Epithelial cell of esophagus (primary cell): ENCODE data around the gene RGL3.
"Not testable (repeated sequence)": the region's sequence is repeated elsewhere in the genome, so short reads cannot be mapped to it uniquely, and the experiment has no call there.

ENCODE experiments used
- DNase-seq: peaks from one replicate; pipeline ENCODE4 v3.0.0; 2010; ENCODE audit warnings: low read depth
- H3K4me3 ChIP-seq: 2 replicates; pipeline ENCODE4 v1.5.1; 2011; ENCODE audit warnings: mild to moderate bottlenecking, low read length, control low read depth
- TF ChIP-seq, protein P1 (sequence below): IDR thresholded peaks from 2 replicates; pipeline ENCODE4 v1.5.1; 2011; ENCODE audit warnings: low read depth, mild to moderate bottlenecking, low read length, control low read depth, inconsistent platforms; ENCODE audit not compliant: insufficient read depth; ENCODE audit errors: missing control alignments

The RGL3 gene

DNA sequence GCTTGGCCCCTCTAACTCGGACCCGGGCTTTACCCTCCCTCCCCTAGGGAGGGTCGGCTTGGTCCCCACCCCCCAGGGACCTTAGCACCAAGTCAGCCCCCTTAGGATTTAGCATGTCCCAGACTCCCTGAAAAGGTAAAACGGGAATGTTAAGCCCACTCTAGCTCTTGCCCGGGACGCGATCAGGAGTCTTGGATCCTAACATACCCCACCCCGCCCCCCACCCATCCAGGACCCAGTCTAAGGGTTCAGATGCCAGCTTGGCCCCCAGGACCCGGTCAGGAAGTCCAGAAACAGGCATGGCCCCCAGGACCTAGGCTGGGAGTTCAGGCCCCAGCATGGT is 35.4 kb downstream of the RGL3 start:
- TF ChIP-seq, protein P1, sequence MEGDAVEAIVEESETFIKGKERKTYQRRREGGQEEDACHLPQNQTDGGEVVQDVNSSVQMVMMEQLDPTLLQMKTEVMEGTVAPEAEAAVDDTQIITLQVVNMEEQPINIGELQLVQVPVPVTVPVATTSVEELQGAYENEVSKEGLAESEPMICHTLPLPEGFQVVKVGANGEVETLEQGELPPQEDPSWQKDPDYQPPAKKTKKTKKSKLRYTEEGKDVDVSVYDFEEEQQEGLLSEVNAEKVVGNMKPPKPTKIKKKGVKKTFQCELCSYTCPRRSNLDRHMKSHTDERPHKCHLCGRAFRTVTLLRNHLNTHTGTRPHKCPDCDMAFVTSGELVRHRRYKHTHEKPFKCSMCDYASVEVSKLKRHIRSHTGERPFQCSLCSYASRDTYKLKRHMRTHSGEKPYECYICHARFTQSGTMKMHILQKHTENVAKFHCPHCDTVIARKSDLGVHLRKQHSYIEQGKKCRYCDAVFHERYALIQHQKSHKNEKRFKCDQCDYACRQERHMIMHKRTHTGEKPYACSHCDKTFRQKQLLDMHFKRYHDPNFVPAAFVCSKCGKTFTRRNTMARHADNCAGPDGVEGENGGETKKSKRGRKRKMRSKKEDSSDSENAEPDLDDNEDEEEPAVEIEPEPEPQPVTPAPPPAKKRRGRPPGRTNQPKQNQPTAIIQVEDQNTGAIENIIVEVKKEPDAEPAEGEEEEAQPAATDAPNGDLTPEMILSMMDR = no peak
- no peak for DNase-seq
- no peak overlapping the region for H3K4me3 ChIP-seq

DNA sequence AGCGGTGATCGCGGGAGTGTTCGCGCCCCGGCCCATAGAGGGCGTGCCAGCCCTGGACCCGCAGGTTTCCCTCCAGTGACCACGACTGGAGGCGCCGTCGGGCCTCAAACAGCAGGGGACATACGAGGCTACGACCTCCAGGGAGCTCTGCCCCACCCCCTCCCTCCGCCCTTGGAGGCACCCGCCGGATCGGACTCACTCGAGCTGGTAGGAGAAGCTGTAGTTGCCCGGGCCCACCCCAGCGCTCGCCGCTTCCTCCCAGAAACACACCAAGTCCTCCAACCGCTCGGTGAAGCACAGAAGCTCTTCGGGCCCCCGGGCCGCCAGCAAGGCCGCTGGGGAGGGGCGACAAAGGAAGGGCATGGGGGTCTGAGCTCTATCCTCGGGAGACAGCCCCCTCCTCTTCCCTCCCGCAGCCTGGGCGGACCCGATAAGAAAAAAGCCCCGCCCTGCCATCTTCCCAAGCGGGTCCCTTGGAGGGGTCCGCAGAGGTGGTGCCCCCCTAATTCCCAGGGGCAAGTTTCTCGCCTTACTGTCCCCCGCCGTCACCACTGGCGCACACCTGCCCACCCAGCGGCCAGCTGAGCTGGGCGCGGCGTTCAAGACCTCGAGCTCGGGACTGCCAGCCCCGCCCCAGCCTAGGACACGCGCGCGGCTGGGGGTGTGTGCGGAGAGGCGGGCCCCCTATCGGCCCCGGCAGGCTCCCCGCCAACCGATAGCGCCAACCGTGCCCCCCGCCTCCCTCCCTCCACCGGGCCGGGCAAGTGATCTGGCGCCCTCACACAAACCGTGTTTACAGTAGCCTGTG is 36.0 kb downstream of the RGL3 start:
- DNase-seq = peak; percentile 30
- peak overlapping the region; percentile 11 for H3K4me3 ChIP-seq
- TF ChIP-seq, protein P1 = peak; percentile 67

DNA sequence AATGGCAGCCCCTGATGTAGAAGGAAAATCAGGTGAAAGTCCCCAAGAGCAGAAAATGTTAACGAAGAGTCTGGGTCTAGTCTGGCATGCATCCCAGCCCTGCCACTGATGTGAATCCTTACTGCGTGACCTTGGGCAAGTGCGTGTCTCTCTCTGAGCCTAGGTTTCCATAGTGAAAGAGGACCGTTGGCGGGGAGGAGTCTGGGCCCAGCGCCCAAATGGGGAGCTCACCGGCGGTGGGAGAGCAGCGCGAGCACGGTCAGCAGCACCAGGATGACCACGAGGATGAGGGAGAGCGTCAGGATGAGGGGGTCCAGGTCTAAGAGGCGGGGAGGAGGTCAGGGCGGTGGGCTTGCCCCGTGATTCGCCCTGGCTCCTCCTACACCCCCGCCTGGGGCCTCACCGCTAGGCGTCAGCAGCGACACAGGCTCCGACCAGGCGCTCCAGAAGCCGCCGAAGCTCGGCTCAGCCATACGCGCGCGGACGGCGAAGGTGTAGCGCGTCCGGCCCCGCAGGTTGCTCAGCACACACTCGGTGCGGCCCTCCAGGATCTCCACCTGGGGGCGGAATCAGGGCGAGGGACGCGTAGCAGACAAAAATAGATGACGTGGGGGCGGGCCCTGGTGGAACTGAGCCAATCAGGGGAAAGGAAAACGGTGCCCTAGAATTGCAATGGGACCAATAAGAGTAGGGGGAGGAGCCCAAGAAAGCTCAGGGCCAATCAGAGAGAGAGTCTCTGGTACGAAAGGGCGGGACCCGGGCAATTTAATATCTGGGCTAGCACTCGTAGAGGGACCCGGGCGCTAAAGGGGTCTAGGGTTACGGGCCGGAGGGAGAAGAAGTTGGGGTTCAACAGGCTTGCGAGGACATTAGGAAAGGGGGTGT is 38.2 kb downstream of the RGL3 start:
- peak overlapping the region; percentile 53 for H3K4me3 ChIP-seq
- DNase-seq = peak; percentile 98
- TF ChIP-seq, protein P1 = peak; percentile 62

DNA sequence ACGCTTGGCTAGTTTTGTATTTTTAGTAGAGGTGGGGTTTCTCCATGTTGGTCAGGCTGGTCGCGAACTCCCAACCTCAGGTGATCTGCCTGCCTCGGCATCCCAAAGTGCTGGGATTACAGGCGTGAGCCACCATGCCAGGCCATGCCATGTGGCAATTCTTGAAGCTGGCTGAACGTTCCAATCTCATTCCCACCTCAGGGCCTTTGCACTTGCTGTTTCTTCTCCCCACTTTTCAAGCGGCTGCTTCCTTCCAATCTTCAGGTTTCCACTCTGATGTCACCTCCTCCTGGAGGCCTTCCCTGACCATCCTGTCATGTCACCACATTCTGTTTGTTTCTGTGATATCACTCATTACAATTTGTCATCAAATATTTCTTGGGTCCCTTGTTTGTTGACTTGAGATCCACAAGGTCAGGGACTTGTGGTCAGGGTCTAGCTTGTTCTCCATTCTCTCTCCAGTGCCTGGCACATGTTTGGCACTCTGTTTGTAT is 39.2 kb downstream of the RGL3 start:
- no peak overlapping the region for H3K4me3 ChIP-seq
- TF ChIP-seq, protein P1 = no peak
- no peak for DNase-seq

DNA sequence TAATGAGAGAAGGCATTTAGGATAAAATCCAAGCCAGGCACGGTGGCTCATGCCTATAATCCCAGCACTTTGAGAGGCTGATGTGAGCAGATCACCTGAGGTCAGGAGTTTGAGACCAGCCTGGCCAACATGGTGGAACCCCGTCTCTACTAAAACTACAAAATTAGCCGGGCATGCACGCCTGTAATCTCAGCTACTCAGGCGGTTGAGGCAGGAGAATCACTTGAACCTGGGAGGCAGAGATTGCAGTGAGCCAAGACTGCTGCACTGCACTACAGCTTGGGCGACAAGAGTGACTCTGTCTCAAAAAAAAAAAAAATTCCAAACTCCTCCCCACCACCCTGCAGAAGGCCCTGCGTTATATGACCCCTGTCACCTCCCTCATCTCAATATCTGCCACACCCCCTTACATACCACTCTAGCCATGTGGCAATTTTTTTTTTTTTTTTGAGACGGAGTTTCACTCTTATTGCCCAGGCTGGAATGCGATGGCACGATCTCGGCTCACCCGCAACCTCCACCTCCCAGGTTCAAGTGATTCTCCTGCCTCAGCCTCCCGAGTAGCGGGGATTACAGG is 39.8 kb downstream of the RGL3 start:
- DNase-seq, H3K4me3 ChIP-seq: not testable (repeated sequence)

DNA sequence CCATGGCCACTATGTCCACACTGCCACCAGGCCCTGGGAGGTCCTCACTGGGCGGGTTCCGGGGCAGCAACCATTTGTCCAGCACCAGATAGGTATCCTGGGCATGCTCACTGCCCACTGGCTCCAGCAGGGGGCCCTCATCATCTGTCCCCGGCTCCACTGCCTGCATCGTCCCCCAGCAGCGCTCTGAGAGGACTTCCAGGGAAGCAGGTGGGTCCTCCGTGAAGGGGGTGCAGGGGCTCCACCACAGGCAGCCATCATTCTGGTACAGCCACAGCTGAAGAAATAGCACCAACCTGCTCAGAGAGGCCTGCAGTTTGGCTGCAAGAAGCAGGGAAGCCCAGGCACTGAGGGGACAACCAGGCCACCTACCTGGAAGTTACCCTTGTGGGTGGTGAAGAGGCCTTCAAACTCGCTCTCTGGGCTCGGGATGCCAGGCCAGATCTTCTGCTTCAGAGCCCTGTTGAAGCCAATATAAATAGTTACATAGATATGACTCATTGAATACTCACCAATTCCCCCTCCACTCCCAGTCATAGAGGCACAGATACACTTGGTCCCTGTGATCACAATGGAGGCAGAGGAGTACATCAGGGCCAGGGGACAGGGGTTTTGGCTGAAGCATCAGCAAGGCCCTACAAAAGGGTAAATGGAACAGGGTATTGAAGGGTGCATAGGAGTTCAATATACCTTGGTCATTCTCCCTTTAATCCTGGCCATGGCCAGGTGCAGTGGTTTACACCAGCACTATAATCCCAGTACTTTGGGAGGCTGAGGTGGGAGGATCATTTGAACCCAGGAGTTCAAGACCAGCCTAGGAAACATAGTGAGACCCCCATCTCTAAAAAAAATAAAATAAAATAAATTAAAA is 40.6 kb downstream of the RGL3 start:
- DNase-seq = peak; percentile 87
- no peak overlapping the region for H3K4me3 ChIP-seq
- TF ChIP-seq, protein P1 = peak; percentile 29
